ENCODE data around the gene SPATA9.

Gene SPATA9

DNA sequence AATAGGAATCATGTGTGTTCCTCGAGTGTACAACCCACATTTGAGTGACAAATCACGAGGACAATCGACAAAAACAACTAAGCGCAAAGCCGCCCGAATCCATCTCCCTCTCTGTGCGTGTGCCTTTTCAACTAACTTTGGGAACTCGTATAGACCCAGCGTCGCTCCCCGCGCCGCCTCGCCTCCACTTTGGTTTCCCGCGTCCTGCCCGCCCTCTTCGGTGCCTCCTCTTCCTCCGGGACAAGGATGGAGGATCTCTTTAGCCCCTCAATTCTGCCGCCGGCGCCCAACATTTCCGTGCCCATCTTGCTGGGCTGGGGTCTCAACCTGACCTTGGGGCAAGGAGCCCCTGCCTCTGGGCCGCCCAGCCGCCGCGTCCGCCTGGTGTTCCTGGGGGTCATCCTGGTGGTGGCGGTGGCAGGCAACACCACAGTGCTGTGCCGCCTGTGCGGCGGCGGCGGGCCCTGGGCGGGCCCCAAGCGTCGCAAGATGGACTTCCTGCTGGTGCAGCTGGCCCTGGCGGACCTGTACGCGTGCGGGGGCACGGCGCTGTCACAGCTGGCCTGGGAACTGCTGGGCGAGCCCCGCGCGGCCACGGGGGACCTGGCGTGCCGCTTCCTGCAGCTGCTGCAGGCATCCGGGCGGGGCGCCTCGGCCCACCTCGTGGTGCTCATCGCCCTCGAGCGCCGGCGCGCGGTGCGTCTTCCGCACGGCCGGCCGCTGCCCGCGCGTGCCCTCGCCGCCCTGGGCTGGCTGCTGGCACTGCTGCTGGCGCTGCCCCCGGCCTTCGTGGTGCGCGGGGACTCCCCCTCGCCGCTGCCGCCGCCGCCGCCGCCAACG, 62.5 kb downstream of the SPATA9 start, which contains the start of gene GPR150:
Gene GPR150, plus strand, starts transcription at position 58 of the 840 bp plus-strand sequence. Its CDS starts 189 bp downstream, at position 247.
- peak within 1 kb of the TSS; percentile 55 for H3K4me3 ChIP-seq (ENCODE audit: low read length)
- peak; percentile 25 for DNase-seq (ENCODE audit: low read depth)
- TF ChIP-seq, protein P1, sequence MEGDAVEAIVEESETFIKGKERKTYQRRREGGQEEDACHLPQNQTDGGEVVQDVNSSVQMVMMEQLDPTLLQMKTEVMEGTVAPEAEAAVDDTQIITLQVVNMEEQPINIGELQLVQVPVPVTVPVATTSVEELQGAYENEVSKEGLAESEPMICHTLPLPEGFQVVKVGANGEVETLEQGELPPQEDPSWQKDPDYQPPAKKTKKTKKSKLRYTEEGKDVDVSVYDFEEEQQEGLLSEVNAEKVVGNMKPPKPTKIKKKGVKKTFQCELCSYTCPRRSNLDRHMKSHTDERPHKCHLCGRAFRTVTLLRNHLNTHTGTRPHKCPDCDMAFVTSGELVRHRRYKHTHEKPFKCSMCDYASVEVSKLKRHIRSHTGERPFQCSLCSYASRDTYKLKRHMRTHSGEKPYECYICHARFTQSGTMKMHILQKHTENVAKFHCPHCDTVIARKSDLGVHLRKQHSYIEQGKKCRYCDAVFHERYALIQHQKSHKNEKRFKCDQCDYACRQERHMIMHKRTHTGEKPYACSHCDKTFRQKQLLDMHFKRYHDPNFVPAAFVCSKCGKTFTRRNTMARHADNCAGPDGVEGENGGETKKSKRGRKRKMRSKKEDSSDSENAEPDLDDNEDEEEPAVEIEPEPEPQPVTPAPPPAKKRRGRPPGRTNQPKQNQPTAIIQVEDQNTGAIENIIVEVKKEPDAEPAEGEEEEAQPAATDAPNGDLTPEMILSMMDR (conservative IDR thresholded peaks at IDR 0.05; ENCODE audit: low read length), result no peak

DNA sequence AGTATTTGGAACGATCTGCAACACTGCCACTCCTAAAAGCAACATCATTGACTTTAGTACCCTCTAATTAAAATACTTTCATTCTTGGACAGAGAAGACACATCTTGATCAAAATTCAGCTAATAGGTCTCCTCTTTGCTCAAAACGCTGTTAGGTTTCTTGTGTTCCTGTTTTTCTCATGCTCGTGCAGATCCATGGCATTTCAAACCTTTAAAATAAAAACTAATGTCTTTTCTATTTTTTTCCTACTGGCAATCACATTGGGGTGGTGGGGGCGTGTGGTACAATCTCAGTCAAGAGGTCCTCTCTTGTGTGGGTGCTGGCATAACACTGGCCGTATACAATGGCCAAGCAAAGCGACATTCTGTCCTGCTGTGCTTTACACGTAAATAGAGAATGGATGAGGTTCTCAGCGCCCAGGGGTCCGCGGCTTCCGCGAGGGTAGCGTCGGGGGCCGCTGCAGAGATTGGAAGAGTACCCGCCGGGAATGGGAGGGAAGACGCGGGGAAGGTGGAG, 63.2 kb downstream of the SPATA9 start:
- no peak for DNase-seq (ENCODE audit: low read depth)
- TF ChIP-seq, protein P1 (conservative IDR thresholded peaks at IDR 0.05; ENCODE audit: low read length), result no peak
- H3K4me3 ChIP-seq (ENCODE audit: low read length), result peak overlapping the region; percentile 55

- TF ChIP-seq, protein P1 (conservative IDR thresholded peaks at IDR 0.05; ENCODE audit: low read length), result no peak
- no peak overlapping the region for H3K4me3 ChIP-seq (ENCODE audit: low read length)
- no peak for DNase-seq (ENCODE audit: low read depth)
Measured at GRCh38 chr5:95619096-95619495, 63.7 kb downstream of the SPATA9 start.

GRCh38 chr5:95617057-95617456, 65.7 kb downstream of the SPATA9 start:
- TF ChIP-seq, protein P1 (conservative IDR thresholded peaks at IDR 0.05; ENCODE audit: low read length), result no peak
- H3K4me3 ChIP-seq (ENCODE audit: low read length), result no peak overlapping the region
- no peak for DNase-seq (ENCODE audit: low read depth)

DNA sequence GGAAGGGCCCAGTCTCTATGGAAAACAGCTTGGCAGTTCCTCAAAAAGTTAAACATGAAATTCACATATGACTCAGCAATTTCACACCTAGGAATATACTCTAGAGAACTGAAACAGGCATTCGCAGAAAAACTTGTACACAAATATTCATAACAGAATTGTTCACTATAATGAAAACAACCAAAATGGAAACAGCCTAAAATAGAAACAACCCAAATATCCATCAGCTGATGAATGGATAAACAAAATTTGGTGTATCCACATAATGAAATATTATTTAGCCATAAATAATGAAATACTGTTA, 67.7 kb downstream of the SPATA9 start:
- H3K4me3 ChIP-seq (ENCODE audit: low read length), result no peak overlapping the region
- TF ChIP-seq, protein P1 (conservative IDR thresholded peaks at IDR 0.05; ENCODE audit: low read length), result no peak
- DNase-seq (ENCODE audit: low read depth), result no peak

DNA sequence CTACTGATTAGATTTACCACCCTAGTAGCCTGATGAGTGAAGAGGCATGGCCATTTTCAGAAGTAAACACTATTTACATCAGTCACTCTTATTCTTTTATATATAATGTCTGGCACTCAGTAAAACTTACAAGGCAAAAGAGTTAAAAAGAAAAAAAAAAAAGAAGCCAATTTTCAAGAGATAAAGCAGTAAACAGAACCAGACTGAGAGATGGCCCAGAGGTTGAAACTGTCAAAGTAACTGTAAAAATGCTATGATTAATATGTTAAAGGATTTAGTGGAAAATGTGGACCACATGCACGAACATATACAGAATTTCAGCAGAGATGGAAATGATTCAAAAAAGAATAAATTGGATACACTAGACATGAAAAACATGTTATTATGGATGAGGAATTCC, 69.3 kb downstream of the SPATA9 start:
- TF ChIP-seq, protein P1 (conservative IDR thresholded peaks at IDR 0.05; ENCODE audit: low read length), result no peak
- H3K4me3 ChIP-seq (ENCODE audit: low read length), result no peak overlapping the region
- DNase-seq (ENCODE audit: low read depth), result no peak

DNA sequence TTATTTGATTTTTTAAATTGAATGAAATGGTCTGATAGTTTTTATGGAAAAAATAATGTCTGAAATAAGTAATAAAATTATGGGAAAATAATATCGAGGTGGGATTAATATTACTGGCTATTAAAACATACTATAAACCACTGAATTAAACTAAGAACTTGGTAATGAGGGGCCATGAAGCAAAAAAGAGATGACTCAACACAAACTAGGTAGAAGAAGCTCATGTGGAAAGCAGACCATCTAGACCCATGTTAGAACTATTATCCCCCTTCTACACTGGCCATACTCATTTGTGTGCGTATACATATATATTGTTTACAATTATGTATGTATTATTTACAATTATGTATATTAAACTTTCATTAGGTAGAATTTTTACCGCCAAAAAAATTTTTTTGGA, 71.4 kb downstream of the SPATA9 start:
- DNase-seq (ENCODE audit: low read depth), result no peak

More for the DNA sequence above, 71.4 kb downstream of the SPATA9 start:
- no peak overlapping the region for H3K4me3 ChIP-seq (ENCODE audit: low read length)
- TF ChIP-seq, protein P1 (conservative IDR thresholded peaks at IDR 0.05; ENCODE audit: low read length), result no peak
